Measurements from ENCODE around the gene SORCS3.
"Not testable (repeated sequence)": the region's sequence is repeated elsewhere in the genome, so short reads cannot be mapped to it uniquely, and the experiment has no call there.

SORCS3 gene

GRCh38 chr10:104694074-104694473 lies 53.0 kb downstream of the SORCS3 start:
- no peak for DNase-seq

DNA sequence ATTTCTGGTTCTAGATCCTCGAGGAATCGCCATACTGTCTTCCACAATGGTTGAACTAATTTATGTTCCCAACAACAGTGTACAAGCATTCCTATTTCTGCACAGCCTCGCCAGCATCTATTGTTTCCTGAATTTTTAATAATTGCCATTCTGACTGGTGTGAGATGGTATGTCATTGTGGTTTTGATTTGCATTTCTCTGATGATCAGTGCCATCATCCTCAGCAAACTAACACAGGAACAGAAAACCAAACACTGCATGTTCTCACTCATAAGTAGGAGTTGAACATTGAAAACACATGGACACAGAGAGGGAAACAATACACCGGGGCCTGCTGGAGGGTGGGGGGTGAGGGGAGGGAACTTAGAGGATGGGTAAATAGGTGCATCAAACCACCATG lies 62.2 kb downstream of the SORCS3 start:
- DNase-seq, result not testable (repeated sequence)

DNA sequence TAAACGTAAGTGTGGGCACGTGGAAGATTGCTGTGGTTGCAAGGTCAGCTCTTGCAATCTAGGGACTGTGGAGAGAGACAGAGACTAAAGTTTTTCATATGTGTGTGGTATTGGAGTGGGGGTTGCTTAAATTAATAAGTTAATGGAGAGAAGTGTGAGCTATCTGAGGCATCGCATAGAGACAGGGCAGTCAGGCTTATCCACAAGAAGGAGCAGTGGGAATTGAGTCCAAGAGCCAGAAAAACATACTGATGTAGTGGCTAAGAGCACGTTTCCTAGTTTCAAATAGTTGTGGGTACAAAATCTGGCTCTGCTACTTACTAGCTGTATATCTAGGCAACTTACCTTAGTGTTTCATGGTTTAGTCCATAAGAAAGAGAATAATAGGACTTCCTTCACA lies 65.8 kb downstream of the SORCS3 start:
- no peak for DNase-seq

GRCh38 chr10:104707602-104708459 lies 66.7 kb downstream of the SORCS3 start:
- DNase-seq, result no peak

DNA sequence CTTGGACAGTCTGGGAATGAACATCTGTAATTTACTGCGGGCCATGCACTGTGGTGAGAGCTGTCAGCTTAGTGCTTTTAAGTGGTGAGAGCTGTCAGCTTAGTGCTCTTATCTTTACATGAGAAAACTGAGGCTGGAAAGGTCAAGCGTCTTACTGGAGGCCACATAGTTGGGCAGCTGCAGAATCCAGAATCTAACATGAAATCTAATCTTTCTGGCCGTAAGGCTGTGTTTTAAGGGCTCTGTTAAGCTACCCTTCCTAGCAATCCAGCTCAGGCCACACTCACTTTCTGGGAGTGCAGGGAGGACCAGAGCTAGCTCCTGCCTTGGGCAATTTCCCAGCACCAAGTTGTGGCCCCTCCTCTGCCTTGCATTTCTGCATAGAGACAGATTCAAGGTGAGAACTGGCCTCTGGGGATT lies 70.2 kb downstream of the SORCS3 start:
- DNase-seq, result no peak

- not testable (repeated sequence) for DNase-seq
These were observed 89.5 kb downstream of the SORCS3 start for GRCh38 chr10:104730593-104730992.

- DNase-seq, result no peak
These were observed 90.1 kb downstream of the SORCS3 start for GRCh38 chr10:104731192-104731591.

- no peak for DNase-seq
These were observed 91.1 kb downstream of the SORCS3 start for GRCh38 chr10:104732222-104732621.

DNA sequence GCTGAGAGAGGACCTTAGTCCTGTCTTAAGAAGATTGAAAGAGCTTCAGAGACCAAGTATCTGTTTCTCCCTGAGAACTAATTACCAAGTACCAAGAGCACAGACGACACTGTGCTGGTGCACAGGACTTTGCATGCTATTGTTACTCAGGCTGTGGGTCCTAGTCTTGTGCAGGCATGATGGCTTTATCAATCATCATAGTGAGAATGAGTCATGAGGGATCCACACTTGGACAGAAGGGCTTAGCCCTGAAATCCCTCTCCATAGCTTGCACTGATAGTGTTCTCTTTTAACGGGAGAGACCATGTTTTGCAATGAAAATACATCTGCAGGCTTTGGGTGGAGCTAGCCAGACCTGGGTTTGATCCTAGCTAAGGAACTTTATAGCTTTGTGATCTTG lies 93.3 kb downstream of the SORCS3 start:
- DNase-seq, result no peak

DNA sequence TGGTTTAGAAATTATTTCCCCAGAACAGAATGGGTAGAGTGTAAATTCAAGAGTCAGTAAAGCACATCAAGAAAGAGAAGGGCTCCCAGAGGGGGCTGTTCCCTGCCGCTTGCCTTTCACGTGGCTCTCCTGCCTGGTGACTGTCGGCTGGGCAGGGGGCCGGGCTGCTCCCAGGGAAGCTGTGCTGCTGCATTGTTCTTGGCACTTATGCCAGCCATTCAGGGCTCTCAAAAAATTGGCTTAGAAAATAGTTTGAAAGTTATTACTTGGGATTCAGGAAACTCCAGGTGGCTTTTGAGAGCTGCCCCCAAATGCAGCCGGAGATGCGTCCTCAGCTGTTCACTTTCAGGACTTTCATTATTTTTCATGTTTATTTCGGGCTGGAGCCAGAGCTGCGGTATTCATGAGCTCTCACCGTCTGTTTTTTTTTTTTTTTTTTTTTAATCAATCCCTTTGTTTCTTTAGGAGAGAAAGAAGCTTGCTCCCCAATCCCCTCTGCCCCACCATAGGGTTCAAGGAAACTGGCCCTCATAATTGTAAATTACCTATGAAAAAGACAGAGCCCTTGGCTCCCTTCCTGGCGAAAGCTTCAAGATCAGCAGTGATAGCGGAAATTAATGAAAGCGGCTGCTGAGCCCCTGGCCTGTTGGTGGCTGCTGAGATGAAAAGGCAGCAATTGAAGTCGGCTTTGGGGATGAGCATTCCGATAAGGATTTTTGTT lies 94.1 kb downstream of the SORCS3 start:
- DNase-seq, result no peak

- no peak for DNase-seq
These were observed 94.8 kb downstream of the SORCS3 start for GRCh38 chr10:104735757-104736391.

GRCh38 chr10:104741127-104741526 lies 100.0 kb downstream of the SORCS3 start:
- DNase-seq, result no peak

GRCh38 chr10:104744052-104744451 lies 103.0 kb downstream of the SORCS3 start:
- DNase-seq, result no peak

DNA sequence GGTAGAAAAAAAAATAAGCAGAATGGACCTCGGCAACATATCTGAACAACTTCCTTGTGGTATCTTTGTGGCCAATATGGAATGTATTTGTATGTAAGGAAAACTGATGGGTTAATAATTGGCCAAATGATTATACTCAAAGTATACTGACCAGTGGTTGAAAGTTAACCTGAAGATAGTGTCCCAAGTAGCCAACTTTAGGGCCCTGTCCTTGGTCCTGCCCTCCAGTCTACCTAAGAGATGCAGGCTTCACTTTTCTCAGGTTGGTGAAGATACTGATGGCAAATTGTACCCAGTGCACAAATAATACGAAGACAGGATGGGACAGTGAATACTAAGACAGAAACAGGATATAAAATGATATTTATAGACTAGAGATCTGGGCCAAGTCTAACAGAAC lies 109.2 kb downstream of the SORCS3 start:
- DNase-seq, result no peak

- no peak for DNase-seq
These were observed 121.7 kb downstream of the SORCS3 start for GRCh38 chr10:104762793-104763192.

GRCh38 chr10:104766341-104766740 lies 125.3 kb downstream of the SORCS3 start:
- DNase-seq, result no peak

GRCh38 chr10:104767282-104767681 lies 126.2 kb downstream of the SORCS3 start:
- no peak for DNase-seq

- no peak for DNase-seq
These were observed 126.7 kb downstream of the SORCS3 start for GRCh38 chr10:104767745-104768144.

DNA sequence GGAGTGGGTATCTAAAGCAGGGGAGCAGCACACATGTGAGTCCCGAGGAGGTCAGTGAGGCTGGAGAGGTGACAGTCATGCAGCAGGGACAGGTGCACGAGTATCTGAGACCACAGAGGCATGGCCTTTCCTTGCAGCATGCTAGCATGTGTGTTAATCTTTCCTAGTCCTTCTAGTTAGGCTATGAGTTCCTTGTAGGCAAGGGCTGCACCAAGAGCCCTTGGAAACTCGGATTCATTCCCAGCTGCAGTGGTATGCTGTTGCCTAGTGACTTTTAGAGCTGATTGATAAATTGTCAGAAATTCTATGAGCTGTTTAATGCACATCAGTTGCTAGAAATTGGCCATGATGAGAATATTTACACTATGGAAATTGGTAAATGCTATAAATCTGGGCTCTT lies 132.0 kb downstream of the SORCS3 start:
- no peak for DNase-seq

DNA sequence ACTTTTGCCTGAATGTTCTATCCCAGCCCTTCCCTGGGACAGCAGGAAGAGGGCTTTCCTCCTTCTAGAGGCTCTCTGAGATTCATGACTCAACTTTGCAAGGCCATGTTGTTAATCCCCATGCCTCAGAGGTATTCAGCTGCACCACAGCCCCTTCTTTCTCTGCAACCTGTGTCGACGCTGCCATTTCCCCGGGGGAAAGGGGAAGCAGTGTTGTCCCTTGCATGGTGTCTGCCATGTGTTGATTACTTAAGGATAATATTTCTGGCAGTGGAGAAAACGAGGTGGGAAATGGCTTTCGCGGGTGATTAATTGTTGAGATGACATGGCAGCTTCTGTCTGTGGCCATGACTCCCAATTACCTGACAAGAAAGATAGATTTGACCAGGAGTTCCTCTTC lies 133.1 kb downstream of the SORCS3 start:
- no peak for DNase-seq

DNA sequence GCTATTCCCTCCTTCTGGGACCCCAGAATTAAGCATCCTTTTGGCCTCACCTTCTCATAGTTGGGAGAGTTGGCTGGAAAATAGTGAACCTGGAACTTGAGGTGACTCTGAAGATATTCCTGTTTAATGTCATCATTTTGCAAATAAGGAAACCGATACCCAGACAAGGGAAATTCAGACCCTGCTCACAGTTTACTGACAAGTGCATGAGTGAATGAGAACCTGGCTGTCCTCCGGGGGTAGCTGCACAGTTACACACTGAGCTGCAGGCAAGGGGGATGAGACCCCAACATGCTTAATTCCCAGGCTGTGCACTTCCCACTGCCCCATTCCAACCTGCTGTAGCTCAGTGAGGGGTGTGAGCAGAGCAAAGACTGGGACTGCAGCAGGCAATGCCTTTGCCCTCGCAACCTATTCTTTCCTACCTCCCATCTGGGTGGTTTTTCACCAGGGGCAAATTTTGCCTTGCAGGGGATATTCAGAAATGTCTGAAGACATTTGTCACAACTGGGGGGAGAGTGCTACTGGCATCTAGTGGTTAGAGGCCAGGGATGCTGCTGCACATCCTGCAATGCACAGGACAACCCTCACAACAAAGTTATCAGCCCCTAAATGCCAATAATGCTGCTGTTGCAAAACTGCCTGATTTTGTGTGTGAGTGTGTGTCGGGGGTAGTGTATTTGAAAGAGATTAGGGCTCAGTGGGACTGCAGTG lies 136.2 kb downstream of the SORCS3 start:
- no peak for DNase-seq

GRCh38 chr10:104778371-104778770 lies 137.3 kb downstream of the SORCS3 start:
- no peak for DNase-seq

DNA sequence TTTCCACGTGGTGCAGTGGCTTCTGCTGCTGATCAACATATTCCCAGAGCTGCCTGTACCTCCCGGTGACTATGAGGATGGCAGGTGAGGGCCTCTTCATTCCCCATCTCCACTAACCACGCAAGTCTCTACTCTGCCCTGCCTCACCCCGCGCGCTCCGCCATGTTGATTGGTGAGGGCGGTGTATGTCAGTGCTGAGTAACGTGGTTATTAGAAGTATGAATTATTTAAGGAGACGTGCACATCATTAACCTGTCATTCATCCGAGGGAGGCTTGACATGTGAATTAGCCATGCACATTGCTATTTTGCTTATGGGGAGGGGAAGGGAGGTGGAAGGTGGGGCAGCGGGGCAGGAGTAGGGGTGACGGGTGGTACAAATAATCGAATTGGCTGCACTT lies 138.6 kb downstream of the SORCS3 start:
- no peak for DNase-seq

Measured in CD4-positive, alpha-beta T cell treated with Interleukin-21 for 1 hour (primary cell).